Activated naive CD8-positive, alpha-beta T cell treated with anti-CD3 and anti-CD28 coated beads, Interleukin-2, amount 50 U/mL, for 24 hours (primary cell): ENCODE measurements around the gene MBD3L3.
"Not testable (repeated sequence)": the region's sequence is repeated elsewhere in the genome, so short reads cannot be mapped to it uniquely, and the experiment has no call there.

ENCODE experiments used
- ATAC-seq: fragments of 150-1000 bp; cut with Tn5 transposase; one replicate; pipeline ENCODE4 v1.10.0; 2021
- DNase-seq: peaks from one replicate; pipeline ENCODE4 v3.0.0; 2021
- H3K27ac Mint-ChIP-seq: one replicate; pipeline ENCODE4 v1.8.0; 2021; ENCODE audit warnings: mild to moderate bottlenecking, mixed read lengths
- H3K27me3 Mint-ChIP-seq: one replicate; pipeline ENCODE4 v1.8.0; 2021; ENCODE audit warnings: mixed read lengths
- H3K36me3 Mint-ChIP-seq: one replicate; pipeline ENCODE4 v1.8.0; 2021; ENCODE audit warnings: low read depth, mixed read lengths
- H3K4me1 Mint-ChIP-seq: one replicate; pipeline ENCODE4 v1.8.0; 2021; ENCODE audit warnings: mixed read lengths
- H3K4me3 Mint-ChIP-seq: one replicate; pipeline ENCODE4 v1.8.0; 2021; ENCODE audit warnings: mild to moderate bottlenecking, moderate library complexity, mixed read lengths
- H3K9me3 Mint-ChIP-seq: one replicate; pipeline ENCODE4 v1.8.0; 2021; ENCODE audit warnings: mixed read lengths

Gene MBD3L3

DNA sequence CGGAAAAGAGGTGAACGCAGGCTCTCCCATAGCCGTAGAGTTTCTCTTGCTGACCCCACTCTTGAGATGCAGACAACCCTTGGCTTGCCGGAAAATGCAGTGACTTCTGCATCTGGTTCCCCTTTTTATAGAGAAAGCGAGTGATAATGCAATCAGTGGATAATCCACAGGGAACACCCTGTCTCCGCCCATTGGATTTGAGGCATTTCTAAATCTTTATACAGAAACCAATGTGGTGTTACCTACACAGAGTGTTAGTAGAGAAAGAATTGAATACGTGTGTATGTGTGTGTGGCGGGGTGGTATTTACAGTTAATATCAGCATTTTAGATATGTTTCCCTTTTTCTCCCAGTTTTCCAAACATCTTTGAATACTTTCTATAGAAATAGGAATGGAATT lies at the start of gene MBD3L3:
MBD3L3 (minus strand) TSS at position 101 of the 400 bp plus-strand sequence; CDS start at position 30, 71 bp downstream.
- H3K27me3 Mint-ChIP-seq, H3K4me3 Mint-ChIP-seq, H3K4me1 Mint-ChIP-seq, H3K9me3 Mint-ChIP-seq, ATAC-seq, DNase-seq, H3K36me3 Mint-ChIP-seq, H3K27ac Mint-ChIP-seq: not testable (repeated sequence)

- Mint-ChIP-seq H3K9me3 (no peaks in the 10 kb centered on the region), H3K4me3 (no peak overlapping the region), H3K27ac (no peak overlapping the region), H3K36me3 (no peaks in the 10 kb centered on the region), H3K27me3 (no peaks in the 10 kb centered on the region), H3K4me1 (no peaks in the 10 kb centered on the region)
- no peak for DNase-seq
- no peak for ATAC-seq
Measured at GRCh38 chr19:7106711-7107657, 48.5 kb upstream of the MBD3L3 start.

- no peak for ATAC-seq
Measured at GRCh38 chr19:7104747-7105447, 46.4 kb upstream of the MBD3L3 start.

GRCh38 chr19:7101498-7102253 lies 43.2 kb upstream of the MBD3L3 start:
- no peak overlapping the region for H3K4me3 Mint-ChIP-seq
- ATAC-seq (no peak), DNase-seq (no peak)
- H3K27me3 Mint-ChIP-seq, result no peaks in the 10 kb centered on the region
- H3K27ac Mint-ChIP-seq, result no peak overlapping the region
- H3K36me3 Mint-ChIP-seq, result peaks cover 9% of the 10 kb centered on the region
- peaks cover 13% of the 10 kb centered on the region for H3K4me1 Mint-ChIP-seq
- H3K9me3 Mint-ChIP-seq, result peaks cover 18% of the 10 kb centered on the region

More at GRCh38 chr19:7104747-7105447, 46.4 kb upstream of the MBD3L3 start:
- H3K9me3 Mint-ChIP-seq, result no peaks in the 10 kb centered on the region
- H3K27me3 Mint-ChIP-seq, result no peaks in the 10 kb centered on the region
- peaks cover 2% of the 10 kb centered on the region for H3K4me1 Mint-ChIP-seq
- no peak overlapping the region for H3K27ac Mint-ChIP-seq
- no peaks in the 10 kb centered on the region for H3K36me3 Mint-ChIP-seq
- no peak for DNase-seq
- no peak overlapping the region for H3K4me3 Mint-ChIP-seq

GRCh38 chr19:7099597-7099921 lies 41.1 kb upstream of the MBD3L3 start:
- ATAC-seq (no peak), DNase-seq (peak; percentile 91)
- peaks cover 19% of the 10 kb centered on the region for H3K36me3 Mint-ChIP-seq
- peaks cover 32% of the 10 kb centered on the region for H3K9me3 Mint-ChIP-seq
- peaks cover 13% of the 10 kb centered on the region for H3K4me1 Mint-ChIP-seq
- peak overlapping the region; percentile 90 for H3K27ac Mint-ChIP-seq
- no peaks in the 10 kb centered on the region for H3K27me3 Mint-ChIP-seq
- peak overlapping the region; percentile 90 for H3K4me3 Mint-ChIP-seq

DNA sequence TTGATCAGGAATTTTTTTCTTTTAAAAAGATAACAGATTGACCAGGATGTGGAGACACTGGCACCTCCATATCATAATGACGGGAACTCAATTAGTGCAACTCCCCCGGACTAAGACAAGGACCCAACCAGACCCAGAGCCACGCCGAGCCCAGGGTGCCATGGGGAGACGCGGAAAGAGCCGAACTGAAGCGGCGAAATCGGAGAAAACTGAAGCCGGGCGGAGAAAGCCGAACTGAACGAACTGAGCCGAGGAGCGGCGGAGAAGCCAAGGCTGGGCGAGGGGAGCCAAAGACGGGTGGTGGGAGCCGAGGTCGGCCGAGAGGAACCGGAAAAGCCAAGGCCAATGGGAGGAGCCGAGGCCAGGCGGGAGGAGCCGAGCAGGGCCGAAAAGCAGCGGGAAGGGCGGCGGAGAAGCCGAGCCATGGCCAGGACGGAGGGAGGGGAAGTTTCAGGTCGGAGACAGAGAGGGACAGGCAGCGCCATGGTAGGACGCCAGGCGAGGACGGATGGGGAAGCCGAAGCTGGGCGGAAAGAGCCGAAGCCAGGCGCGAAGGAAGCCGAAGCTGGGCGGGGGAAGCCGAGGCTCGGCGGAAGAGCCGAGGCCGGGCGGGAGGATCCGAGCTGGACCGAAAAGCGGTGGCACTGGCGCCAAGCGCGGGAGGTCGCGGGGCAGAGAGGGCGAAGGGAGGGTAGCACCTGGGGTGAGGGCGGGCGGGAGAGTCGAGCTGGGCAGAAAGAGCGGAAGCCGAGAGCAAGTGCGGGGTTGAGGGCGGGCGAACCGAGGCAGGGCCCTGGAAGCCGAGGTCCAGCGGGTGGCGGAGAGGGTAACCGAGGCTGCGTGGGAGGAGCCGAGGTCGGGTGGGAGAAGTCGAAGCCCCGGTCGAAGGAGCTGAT lies 40.5 kb upstream of the MBD3L3 start:
- H3K4me3 Mint-ChIP-seq, result peak overlapping the region; percentile 90
- ATAC-seq, result peak; percentile 90

DNA sequence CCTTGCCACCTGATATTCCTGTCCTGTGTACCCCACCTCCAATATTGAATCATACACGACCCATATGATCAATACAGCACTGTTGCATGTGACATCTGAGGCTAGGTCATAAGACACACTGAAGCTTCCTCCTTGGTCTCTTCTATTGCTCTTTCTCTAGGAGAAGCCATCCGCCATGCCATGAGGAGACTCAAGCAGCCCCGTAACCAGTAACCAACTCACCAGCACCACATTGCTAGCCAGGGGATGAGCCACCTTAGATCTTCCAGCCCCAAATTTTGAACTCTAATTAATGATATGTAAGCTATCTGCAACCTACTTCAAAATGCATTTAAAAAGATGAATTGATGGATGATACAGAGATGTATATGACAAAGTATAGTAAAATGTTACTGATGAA lies 39.6 kb upstream of the MBD3L3 start:
- no peak for ATAC-seq
- Mint-ChIP-seq H3K27ac (peak overlapping the region; percentile 90), H3K9me3 (peaks cover 32% of the 10 kb centered on the region)

More for the DNA sequence above, 40.5 kb upstream of the MBD3L3 start:
- Mint-ChIP-seq H3K27ac (peak overlapping the region; percentile 90), H3K36me3 (peaks cover 20% of the 10 kb centered on the region), H3K27me3 (no peaks in the 10 kb centered on the region), H3K4me1 (peaks cover 13% of the 10 kb centered on the region), H3K9me3 (peaks cover 32% of the 10 kb centered on the region)
- DNase-seq, result peak; percentile 89

GRCh38 chr19:7088999-7089398 lies 30.5 kb upstream of the MBD3L3 start:
- Mint-ChIP-seq H3K27ac (no peak overlapping the region), H3K4me3 (no peak overlapping the region), H3K9me3 (peaks cover 34% of the 10 kb centered on the region), H3K36me3 (peaks cover 59% of the 10 kb centered on the region), H3K27me3 (no peaks in the 10 kb centered on the region), H3K4me1 (peaks cover 6% of the 10 kb centered on the region)
- DNase-seq, result no peak
- ATAC-seq, result peak; percentile 28

More for the DNA sequence above, 39.6 kb upstream of the MBD3L3 start:
- peaks cover 20% of the 10 kb centered on the region for H3K36me3 Mint-ChIP-seq
- DNase-seq, result no peak
- no peaks in the 10 kb centered on the region for H3K27me3 Mint-ChIP-seq
- peak overlapping the region; percentile 90 for H3K4me3 Mint-ChIP-seq
- peaks cover 13% of the 10 kb centered on the region for H3K4me1 Mint-ChIP-seq

DNA sequence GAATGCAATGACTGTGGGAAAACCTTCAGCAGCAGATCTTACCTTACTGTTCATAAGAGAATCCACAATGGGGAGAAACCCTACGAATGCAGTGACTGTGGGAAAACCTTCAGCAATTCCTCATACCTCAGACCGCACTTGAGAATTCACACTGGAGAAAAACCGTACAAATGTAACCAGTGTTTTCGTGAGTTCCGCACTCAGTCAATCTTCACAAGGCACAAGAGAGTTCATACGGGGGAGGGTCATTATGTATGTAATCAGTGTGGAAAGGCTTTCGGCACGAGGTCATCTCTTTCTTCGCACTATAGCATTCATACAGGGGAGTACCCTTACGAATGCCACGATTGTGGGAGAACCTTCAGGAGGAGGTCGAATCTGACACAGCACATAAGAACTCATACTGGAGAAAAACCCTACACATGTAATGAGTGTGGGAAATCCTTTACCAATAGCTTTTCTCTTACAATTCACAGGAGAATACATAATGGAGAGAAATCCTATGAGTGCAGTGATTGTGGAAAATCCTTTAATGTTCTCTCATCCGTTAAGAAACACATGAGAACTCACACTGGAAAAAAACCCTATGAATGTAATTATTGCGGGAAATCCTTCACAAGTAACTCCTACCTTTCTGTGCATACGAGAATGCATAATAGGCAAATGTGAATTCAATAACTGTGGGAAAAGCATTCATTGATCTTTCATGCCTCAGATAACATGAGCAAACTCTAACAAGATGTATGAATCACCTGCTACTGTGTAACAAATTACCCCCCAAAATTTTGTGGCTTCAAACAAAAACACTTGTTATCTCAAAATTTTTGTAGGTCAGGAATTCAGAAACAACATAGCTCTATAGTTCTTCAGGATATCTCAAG lies 24.8 kb upstream of the MBD3L3 start:
- no peak overlapping the region for H3K4me3 Mint-ChIP-seq
- H3K36me3 Mint-ChIP-seq, result peaks cover 91% of the 10 kb centered on the region
- peaks cover 57% of the 10 kb centered on the region for H3K9me3 Mint-ChIP-seq
- DNase-seq, result no peak
- no peaks in the 10 kb centered on the region for H3K4me1 Mint-ChIP-seq
- no peak overlapping the region for H3K27ac Mint-ChIP-seq
- no peaks in the 10 kb centered on the region for H3K27me3 Mint-ChIP-seq
- ATAC-seq, result no peak

DNA sequence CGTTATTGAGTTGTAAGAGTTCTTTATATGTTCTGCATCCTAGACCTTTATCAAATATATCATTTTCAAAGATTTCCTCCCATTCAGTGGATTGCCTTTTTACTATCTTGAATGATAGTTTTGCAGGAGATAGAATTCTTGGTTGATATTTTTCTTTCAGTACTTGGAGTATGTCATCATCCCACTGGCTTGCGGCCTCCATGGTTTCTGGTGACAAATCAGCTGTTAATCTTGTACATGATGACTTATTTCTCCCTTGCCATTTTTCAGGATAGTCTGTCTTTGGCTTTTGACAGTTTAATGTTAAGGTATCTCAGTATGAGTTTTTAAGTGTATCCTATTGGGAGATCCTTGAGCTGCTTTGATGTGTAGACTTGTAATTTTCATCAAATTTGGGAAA lies 19.5 kb upstream of the MBD3L3 start:
- Mint-ChIP-seq H3K27me3 (no peaks in the 10 kb centered on the region), H3K9me3 (peaks cover 58% of the 10 kb centered on the region), H3K4me1 (no peaks in the 10 kb centered on the region), H3K36me3 (peaks cover 96% of the 10 kb centered on the region), H3K4me3 (no peak overlapping the region), H3K27ac (no peak overlapping the region)
- ATAC-seq (no peak), DNase-seq (no peak)

DNA sequence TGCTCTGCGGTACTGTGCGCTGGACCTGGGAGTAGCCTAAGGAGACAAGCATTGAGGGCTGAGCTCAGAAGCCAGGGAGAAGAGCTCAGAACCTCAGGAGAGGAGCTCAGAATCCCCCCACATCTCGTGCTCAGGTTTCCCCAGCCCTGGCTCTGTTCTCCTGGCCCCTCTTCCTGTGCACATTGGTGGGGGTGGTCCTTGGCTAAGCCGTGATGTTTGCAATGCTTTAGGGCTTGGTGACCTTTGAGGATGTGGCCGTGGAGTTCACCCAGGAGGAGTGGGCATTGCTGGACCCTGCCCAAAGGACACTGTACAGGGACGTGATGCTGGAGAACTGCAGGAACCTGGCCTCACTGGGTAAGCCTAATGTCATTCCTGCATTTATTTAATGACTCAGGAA lies 17.7 kb upstream of the MBD3L3 start:
- Mint-ChIP-seq H3K9me3 (peaks cover 49% of the 10 kb centered on the region), H3K27me3 (no peaks in the 10 kb centered on the region), H3K4me1 (peaks cover 6% of the 10 kb centered on the region), H3K27ac (no peak overlapping the region), H3K4me3 (no peak overlapping the region), H3K36me3 (peaks cover 89% of the 10 kb centered on the region)
- DNase-seq, result no peak
- ATAC-seq, result no peak

DNA sequence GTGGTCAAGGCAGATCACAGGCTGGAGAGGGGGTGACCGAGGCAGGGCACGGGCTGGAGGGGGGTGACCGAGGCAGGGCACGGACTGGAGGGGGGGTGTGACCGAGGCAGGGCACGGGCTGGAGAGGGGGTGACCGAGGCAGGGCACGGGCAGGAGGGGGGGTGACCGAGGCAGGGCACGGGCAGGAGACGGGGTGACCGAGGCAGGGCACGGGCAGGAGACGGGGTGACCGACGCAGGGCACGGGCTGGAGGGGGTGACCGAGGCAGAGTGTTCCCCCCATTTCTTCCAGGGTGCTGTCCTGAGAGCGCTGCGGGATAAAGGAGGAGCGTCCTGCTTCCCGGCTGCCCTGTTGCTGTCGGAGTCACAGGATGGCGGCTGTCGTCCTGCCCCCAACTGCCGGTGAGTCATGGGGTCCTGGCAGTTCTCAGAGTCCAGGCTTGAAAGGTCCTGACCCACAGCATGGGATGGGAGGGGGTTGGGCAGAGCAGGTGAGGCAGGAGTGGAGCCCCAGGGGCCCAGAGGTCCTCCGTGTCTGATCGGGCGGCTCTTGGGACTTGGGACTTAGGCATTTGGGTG lies 16.3 kb upstream of the MBD3L3 start:
- Mint-ChIP-seq H3K9me3 (peaks cover 39% of the 10 kb centered on the region), H3K4me1 (peaks cover 19% of the 10 kb centered on the region), H3K27ac (no peak overlapping the region), H3K36me3 (peaks cover 79% of the 10 kb centered on the region), H3K4me3 (no peak overlapping the region), H3K27me3 (no peaks in the 10 kb centered on the region)
- DNase-seq, result no peak
- ATAC-seq, result no peak

DNA sequence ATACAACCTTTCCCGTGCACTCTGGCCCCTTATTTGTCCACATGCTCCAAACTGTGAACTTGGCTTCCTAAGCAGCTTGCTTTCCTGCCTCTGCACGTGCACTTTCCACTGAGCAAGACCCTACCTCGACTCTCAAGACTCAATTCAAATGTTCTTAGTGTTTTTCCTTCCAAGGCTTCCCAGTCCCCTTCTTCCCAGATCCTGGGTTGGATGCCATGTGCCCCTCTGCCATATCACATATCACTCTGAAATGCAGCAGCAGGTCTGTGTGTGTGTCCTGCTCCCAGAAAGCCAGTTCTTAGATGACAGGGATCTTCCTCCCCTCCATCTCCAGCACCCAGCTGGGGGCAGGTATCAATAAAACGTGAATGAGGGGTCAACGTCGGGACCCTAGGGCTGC lies 14.1 kb upstream of the MBD3L3 start:
- peaks cover 23% of the 10 kb centered on the region for H3K4me1 Mint-ChIP-seq
- H3K27ac Mint-ChIP-seq, result no peak overlapping the region
- peak overlapping the region; percentile 1 for H3K4me3 Mint-ChIP-seq
- peaks cover 57% of the 10 kb centered on the region for H3K36me3 Mint-ChIP-seq
- peaks cover 20% of the 10 kb centered on the region for H3K9me3 Mint-ChIP-seq
- DNase-seq (no peak), ATAC-seq (no peak)
- H3K27me3 Mint-ChIP-seq, result no peaks in the 10 kb centered on the region
